GM21576 (cell line): ENCODE data around the gene CHRNB2.
A peak's percentile ranks its signal among the peaks of the same experiment; 100 is the strongest.

Experiments
- ATAC-seq: cut with Tn5 transposase; IDR thresholded peaks from one replicate; pipeline ENCODE4 v1.9.1; 2021; ENCODE audit warnings: mild to moderate bottlenecking, moderate library complexity; ENCODE audit not compliant: unreplicated experiment

CHRNB2 gene

GRCh38 chr1:154577346-154578057, 9.9 kb downstream of the CHRNB2 start:
- ATAC-seq: no peak

GRCh38 chr1:154578058-154578418, 10.5 kb downstream of the CHRNB2 start:
- ATAC-seq: no peak

- no peak for ATAC-seq
Observed at GRCh38 chr1:154579374-154579773, 11.8 kb downstream of the CHRNB2 start.

DNA sequence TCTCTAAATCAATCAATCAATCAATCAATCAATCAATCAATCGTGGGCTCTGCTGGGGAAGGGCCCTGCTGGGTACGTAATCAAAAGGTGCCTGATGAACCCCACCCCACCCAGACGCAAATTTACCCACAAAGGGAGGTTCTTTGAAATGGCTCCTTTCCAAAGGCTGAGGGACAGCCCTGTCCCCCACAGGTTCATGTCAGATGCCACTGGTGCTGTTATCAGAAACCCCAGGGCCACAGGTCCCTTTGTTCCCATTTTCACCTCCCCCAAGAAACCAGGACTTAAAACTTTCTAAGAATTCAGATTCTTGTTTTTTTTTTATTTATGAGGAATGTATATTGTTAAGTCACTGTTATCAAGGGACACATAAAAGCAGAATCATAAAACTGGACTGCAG, 14.2 kb downstream of the CHRNB2 start:
- no peak for ATAC-seq

DNA sequence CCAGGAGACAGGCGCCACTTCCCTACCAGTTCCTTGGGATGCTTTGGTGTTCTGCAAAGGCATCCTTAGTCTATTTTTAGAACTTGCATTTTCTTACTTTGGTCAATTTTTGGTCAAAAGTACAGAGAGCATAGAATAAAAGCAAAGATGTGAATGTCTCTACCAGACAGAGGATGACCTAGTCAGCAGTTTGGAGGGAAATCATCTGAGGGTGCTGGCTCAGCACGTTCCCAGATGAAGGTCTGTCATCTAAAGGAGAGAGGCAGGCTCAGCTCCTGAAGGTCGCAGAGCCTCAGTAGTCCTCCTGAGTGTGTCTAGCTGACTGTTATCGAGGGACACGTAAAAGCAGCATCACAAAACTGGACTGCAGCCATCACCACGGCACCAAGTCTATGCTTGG, 15.3 kb downstream of the CHRNB2 start:
- ATAC-seq: no peak

DNA sequence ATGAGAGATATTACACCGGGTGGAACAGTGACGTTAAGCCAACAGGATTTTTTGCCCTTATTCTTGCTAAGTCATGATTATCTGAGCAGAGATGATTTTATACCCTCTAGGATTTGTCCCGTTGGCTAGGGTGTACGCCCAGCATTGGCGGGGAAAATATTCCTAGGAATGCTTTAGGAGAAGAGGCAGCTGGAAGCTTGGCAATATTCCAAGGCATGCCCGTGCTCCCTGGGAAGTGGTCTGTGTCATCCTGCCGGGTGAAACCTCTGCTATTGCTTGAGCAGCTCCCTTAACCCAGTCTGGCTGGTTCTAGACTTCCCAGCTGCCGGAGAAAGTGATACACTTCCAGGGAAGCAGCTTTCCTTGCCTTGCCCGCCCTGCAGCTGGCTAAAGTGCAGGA, 16.2 kb downstream of the CHRNB2 start:
- no peak for ATAC-seq

GRCh38 chr1:154584267-154584994, 16.9 kb downstream of the CHRNB2 start:
- ATAC-seq: no peak

- no peak for ATAC-seq
Observed at GRCh38 chr1:154586231-154586630, 18.7 kb downstream of the CHRNB2 start.

DNA sequence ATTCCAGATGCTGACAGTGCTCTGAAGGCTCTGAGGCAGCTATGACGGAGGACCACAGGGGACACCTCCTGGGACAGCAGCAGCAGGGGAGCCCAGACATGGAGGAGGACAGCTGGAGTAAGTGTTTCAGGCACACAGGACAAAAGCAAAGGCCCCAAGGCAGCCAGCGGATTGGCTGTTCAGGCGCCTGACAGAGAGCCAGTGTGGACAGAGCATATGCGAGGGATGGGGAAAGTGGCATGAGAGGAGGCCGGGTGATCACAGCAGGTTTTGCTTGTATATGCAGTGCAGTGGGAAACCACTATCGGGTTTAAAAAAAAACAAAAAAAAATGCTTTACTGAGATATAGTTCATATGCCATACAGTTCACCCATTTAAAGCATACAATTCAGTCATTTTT, 19.1 kb downstream of the CHRNB2 start:
- ATAC-seq: no peak

- no peak for ATAC-seq
Observed at GRCh38 chr1:154589780-154590179, 22.2 kb downstream of the CHRNB2 start.

GRCh38 chr1:154590756-154591155, 23.2 kb downstream of the CHRNB2 start:
- ATAC-seq: no peak

DNA sequence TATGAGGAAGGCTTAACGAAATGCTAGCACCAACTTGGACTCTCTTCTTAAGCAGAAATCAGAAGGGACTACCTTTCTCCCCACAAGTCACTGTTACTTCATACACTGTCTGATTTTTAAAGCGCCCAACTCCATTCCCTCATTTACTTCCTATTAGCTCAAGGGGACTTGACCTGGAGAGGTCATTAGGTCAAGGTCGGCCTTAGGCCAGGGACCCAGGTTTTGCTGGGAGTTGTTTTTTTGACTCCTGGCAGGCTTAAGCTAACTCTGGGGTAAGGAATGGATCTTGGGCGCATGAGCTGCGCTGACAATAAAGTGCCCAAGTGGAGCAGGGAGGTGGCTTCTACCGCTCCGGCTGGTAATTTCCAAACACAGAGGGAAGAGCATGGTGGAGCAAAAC, 23.6 kb downstream of the CHRNB2 start:
- ATAC-seq: no peak

- ATAC-seq: no peak
Observed at GRCh38 chr1:154593390-154593789, 25.8 kb downstream of the CHRNB2 start.

- no peak for ATAC-seq
Observed at GRCh38 chr1:154594811-154595210, 27.2 kb downstream of the CHRNB2 start.

- no peak for ATAC-seq
Observed at GRCh38 chr1:154595621-154596020, 28.0 kb downstream of the CHRNB2 start.

- ATAC-seq: no peak
Observed at GRCh38 chr1:154598871-154599635, 31.5 kb downstream of the CHRNB2 start.

DNA sequence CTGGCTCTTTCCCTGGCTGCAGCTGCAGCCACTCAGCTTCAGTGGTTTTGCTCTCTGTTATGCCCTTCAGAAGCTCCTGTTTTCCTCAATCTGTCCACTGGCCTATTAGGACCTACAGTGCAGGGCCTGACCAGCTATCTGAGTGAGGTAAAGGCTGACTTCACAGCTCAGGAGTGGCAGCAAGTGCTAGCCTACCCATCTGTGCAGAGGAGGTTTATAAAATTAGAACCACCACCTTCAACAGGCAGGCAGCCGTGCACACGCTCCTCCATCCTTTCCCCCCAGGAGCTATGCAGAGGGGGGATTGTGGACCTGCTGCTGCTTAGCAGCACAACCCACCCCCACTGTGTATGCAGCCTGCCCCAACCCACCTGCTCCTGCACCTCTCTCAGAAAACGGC, 32.1 kb downstream of the CHRNB2 start:
- ATAC-seq: no peak

DNA sequence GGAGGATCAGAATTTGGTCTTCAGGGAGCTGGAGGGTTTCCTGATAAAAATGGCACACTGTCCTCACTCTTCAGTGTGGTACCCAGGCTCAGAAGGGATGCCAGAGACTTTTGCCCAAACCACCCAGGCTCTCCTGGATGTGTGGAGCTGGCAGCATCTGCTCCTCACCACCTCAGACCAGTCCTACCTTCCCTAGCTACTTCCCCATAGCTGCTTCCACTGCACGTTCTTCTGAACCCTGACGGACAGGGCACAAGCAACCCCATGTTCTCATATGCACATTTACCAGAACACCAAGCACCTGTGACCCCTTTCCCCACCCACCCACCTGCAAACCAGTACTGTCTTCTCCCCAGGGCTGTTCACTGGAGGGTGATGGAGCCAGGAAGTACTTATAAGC, 35.7 kb downstream of the CHRNB2 start:
- no peak for ATAC-seq

DNA sequence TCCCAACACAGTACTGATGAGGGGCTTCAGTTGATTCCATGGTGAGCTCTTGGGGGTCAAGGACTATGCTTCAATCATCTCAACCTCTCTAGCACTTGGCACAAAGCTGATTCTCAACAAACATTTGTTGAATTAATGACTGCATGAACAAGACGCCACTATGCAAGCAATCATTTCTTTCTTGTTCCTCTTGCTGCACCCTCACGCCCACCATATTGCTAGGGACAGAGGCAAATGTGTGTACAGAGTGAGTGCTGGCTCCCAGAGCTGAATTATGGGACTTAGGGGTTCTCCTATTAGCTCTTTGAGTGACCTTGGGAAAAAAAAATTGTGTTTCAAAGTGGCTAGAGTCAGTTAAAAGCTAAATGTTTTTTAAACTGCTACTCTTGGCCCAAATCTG, 38.0 kb downstream of the CHRNB2 start:
- no peak for ATAC-seq

DNA sequence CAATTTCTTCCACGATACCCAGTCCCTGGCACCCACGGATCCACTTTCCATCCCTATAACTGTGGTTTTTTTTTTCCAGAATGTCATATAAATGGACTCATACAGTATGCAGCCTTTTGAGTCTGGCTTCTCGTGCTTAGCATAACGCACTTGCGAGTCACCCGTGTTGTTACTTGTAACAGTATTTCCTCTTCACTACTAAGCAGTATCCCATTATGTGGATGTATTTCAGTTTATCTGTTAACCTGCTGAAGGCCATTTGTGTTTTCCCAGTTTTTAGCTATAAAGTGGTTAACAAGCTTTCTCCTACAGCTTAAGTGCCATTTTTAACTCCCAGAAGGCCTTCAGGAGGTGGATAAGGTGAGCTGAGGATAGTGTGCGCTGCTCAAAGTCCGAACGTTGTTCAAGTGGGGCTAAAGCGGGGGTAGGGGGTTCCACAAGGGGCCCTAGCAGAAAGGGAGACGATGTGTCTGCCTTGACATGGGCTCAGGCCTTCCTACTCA, 39.6 kb downstream of the CHRNB2 start:
- peak; percentile 12 for ATAC-seq

DNA sequence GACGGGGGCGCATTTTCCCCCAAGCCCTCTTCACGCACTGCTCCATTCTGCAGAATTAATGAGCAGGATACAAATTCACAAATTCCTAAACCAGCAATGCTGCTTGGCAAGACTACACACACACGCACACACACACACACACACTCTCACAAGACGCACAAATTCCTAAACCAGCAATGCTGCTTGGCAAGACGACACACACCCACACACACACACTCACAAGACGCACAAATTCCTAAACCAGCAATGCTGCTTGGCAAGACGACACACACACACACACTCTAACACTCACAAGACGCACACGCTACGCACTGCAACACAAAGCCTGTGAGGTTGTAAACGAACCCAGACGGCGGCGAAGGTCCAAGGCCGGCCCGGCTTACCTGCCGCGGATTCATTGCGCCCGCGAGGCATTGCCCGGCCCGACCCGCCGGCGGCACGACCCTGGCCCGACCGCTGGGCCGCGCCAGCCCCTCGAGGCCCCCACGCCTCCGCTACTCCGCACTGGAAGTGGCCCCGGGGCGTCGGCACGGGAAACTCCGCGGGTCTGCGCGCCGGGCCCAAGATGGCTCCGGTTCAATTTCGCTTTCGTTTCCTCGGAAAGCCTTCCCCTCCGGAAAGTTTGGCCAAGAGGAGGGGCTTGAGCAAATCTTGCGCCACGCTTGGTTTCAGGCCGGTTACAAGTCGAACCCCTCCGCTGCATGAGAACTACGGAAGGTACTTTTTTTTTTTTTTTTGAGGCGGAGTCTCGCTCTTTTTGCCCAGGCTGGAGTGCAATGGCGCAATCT, 40.2 kb downstream of the CHRNB2 start, which contains the start of gene ADAR:
ADAR (minus strand) TSS at position 578 of the 788 bp plus-strand sequence; CDS start at position 398, 180 bp downstream.
- peak; percentile 58 for ATAC-seq
